SU-DHL-6 (cell line): ENCODE measurements around the gene DRC1.

ENCODE experiments used
- H2AFZ ChIP-seq: fragments of 200-600 bp; sonication (generic); 2 replicates; pipeline ENCODE4 v1.6.1; 2014; ENCODE audit warnings: low read depth, mild to moderate bottlenecking, moderate library complexity, mixed read lengths, antibody characterized with exemption, low read length; ENCODE audit not compliant: severe bottlenecking
- H3F3A ChIP-seq: fragments of 200-600 bp; shearing (Covaris generic); 2 replicates; pipeline ENCODE4 v1.6.0; 2016; ENCODE audit warnings: antibody characterized with exemption, mild to moderate bottlenecking; ENCODE audit not compliant: insufficient read depth
- H3K27ac ChIP-seq: fragments of 200-600 bp; sonication (generic); 2 replicates; pipeline ENCODE4 v1.5.1; 2016; ENCODE audit warnings: low read depth, mild to moderate bottlenecking, low read length, moderate library complexity, mixed read lengths
- H3K27me3 ChIP-seq: fragments of 200-600 bp; sonication (generic), shearing (Covaris generic); 2 replicates; pipeline ENCODE4 v1.6.0; 2014; ENCODE audit warnings: mild to moderate bottlenecking, low read length
- H3K36me3 ChIP-seq: fragments of 200-600 bp; sonication (generic); 2 replicates; pipeline ENCODE4 v1.6.1; 2014; ENCODE audit warnings: mild to moderate bottlenecking, low read length, mixed read lengths
- H3K4me2 ChIP-seq: fragments of 300-600, 200-600 bp; shearing (Covaris generic), sonication (generic); 2 replicates; pipeline ENCODE4 v1.6.0; 2014; ENCODE audit warnings: low read length, low read depth, mild to moderate bottlenecking; ENCODE audit not compliant: poor library complexity, severe bottlenecking
- H3K4me3 ChIP-seq: fragments of 200-600 bp; sonication (generic); 2 replicates; pipeline ENCODE4 v1.5.1; 2014; ENCODE audit warnings: antibody characterized with exemption, low read length, mild to moderate bottlenecking, mixed read lengths; ENCODE audit not compliant: insufficient read depth, poor library complexity, severe bottlenecking
- H3K79me2 ChIP-seq: fragments of 200-600 bp; sonication (generic); 2 replicates; pipeline ENCODE4 v1.6.1; 2014; ENCODE audit warnings: mild to moderate bottlenecking, low read length, moderate library complexity; ENCODE audit not compliant: insufficient read depth
- H3K9ac ChIP-seq: fragments of 200-600 bp; sonication (generic); 2 replicates; pipeline ENCODE4 v1.7.0; 2014; ENCODE audit warnings: mild to moderate bottlenecking, low read length
- H3K9me2 ChIP-seq: fragments of 200-600 bp; sonication (generic); replicated peaks from 2 replicates; pipeline ENCODE4 v1.6.1; 2014; ENCODE audit warnings: low read length; ENCODE audit not compliant: insufficient read depth
- H3K9me3 ChIP-seq: fragments of 200-600 bp; sonication (generic); 2 replicates; pipeline ENCODE4 v1.6.1; 2014; ENCODE audit warnings: low read length, mixed read lengths; ENCODE audit not compliant: insufficient read depth
- H4K20me1 ChIP-seq: fragments of 200-600 bp; sonication (generic); 2 replicates; pipeline ENCODE4 v1.6.1; 2014; ENCODE audit warnings: low read depth, mild to moderate bottlenecking, antibody characterized with exemption, low read length, moderate library complexity, mixed read lengths
- CTCF ChIP-seq: fragments of 200-600 bp; sonication (generic); IDR thresholded peaks from one replicate; pipeline ENCODE4 v1.5.1; 2017; ENCODE audit warnings: antibody characterized with exemption, mild to moderate bottlenecking, low read length, moderate library complexity; ENCODE audit not compliant: insufficient read depth, poor library complexity, severe bottlenecking
- EZH2phosphoT487 ChIP-seq: fragments of 200-600 bp; sonication (generic), shearing (Covaris generic); conservative IDR thresholded peaks from 2 replicates; pipeline ENCODE4 v1.6.1; 2018; ENCODE audit warnings: mild to moderate bottlenecking, antibody characterized with exemption, low read length, moderate library complexity, mixed read lengths

The DRC1 gene

GRCh38 chr2:26469092-26469710 is 67.5 kb downstream of the DRC1 start:
- H3K79me2 ChIP-seq, result no peaks in the 10 kb centered on the region
- H3K4me2 ChIP-seq, result no peak overlapping the region
- no peaks in the 10 kb centered on the region for H3F3A ChIP-seq
- H3K36me3 ChIP-seq, result no peaks in the 10 kb centered on the region
- no peaks in the 10 kb centered on the region for H3K9me3 ChIP-seq
- H2AFZ ChIP-seq, result no peak overlapping the region
- no peak overlapping the region for H3K9ac ChIP-seq
- TF ChIP-seq CTCF (peak; percentile 70), EZH2phosphoT487 (no peak)
- H4K20me1 ChIP-seq, result no peaks in the 10 kb centered on the region
- no peak overlapping the region for H3K4me3 ChIP-seq
- H3K27ac ChIP-seq, result no peak overlapping the region
- no peaks in the 10 kb centered on the region for H3K27me3 ChIP-seq
- no peaks in the 10 kb centered on the region for H3K9me2 ChIP-seq

- Histone ChIP-seq H2AFZ (no peak overlapping the region), H3K4me3 (no peak overlapping the region), H3F3A (no peaks in the 10 kb centered on the region), H3K9me2 (no peaks in the 10 kb centered on the region), H3K36me3 (no peaks in the 10 kb centered on the region), H4K20me1 (no peaks in the 10 kb centered on the region), H3K79me2 (no peaks in the 10 kb centered on the region), H3K27ac (no peak overlapping the region), H3K4me2 (no peak overlapping the region), H3K9ac (no peak overlapping the region), H3K9me3 (no peaks in the 10 kb centered on the region), H3K27me3 (no peaks in the 10 kb centered on the region)
- TF ChIP-seq CTCF (no peak), EZH2phosphoT487 (no peak)
Measured at GRCh38 chr2:26469955-26470354, 68.2 kb downstream of the DRC1 start.

- Histone ChIP-seq H3F3A (no peaks in the 10 kb centered on the region), H3K36me3 (no peaks in the 10 kb centered on the region), H3K4me2 (no peak overlapping the region), H3K79me2 (no peaks in the 10 kb centered on the region), H2AFZ (no peak overlapping the region), H3K9me2 (no peaks in the 10 kb centered on the region), H3K9ac (no peak overlapping the region), H4K20me1 (no peaks in the 10 kb centered on the region), H3K9me3 (no peaks in the 10 kb centered on the region), H3K4me3 (no peak overlapping the region), H3K27me3 (no peaks in the 10 kb centered on the region), H3K27ac (no peak overlapping the region)
- TF ChIP-seq EZH2phosphoT487 (no peak), CTCF (no peak)
Measured at GRCh38 chr2:26470601-26471260, 69.0 kb downstream of the DRC1 start.
